Loucy (cell line): ENCODE results near the gene OR10G4.

Source experiments
- H2AFZ ChIP-seq: fragments of 200-600 bp; sonication (generic); 2 replicates; pipeline ENCODE4 v1.6.0; 2016; ENCODE audit warnings: antibody characterized with exemption, mild to moderate bottlenecking, low read length, moderate library complexity
- H3F3A ChIP-seq: fragments of 200-600 bp; 2 replicates; pipeline ENCODE4 v1.6.0; 2016; ENCODE audit warnings: antibody characterized with exemption, low read depth, mild to moderate bottlenecking
- H3K27me3 ChIP-seq: fragments of 200-600 bp; sonication (generic); 2 replicates; pipeline ENCODE4 v1.6.1; 2014; ENCODE audit warnings: low read length, mild to moderate bottlenecking; ENCODE audit not compliant: insufficient read depth, poor library complexity, severe bottlenecking
- H3K36me3 ChIP-seq: fragments of 200-600 bp; sonication (generic); 2 replicates; pipeline ENCODE4 v1.6.1; 2016; ENCODE audit warnings: low read length; ENCODE audit not compliant: insufficient read depth
- H3K4me1 ChIP-seq: fragments of 200-600 bp; sonication (generic); 2 replicates; pipeline ENCODE4 v1.5.1; 2014; ENCODE audit warnings: low read length, mild to moderate bottlenecking; ENCODE audit not compliant: insufficient read depth, poor library complexity, severe bottlenecking
- H3K4me2 ChIP-seq: fragments of 200-600 bp; sonication (generic); 2 replicates; pipeline ENCODE4 v1.6.0; 2014; ENCODE audit warnings: antibody characterized with exemption, low read length, low read depth, mild to moderate bottlenecking; ENCODE audit not compliant: poor library complexity, severe bottlenecking
- H3K4me3 ChIP-seq: fragments of 200-600 bp; sonication (generic); 2 replicates; pipeline ENCODE4 v1.5.1; 2014; ENCODE audit warnings: low read length, mild to moderate bottlenecking, mixed read lengths; ENCODE audit not compliant: poor library complexity, severe bottlenecking
- H3K79me2 ChIP-seq: fragments of 200-600 bp; sonication (generic); 2 replicates; pipeline ENCODE4 v1.6.1; 2014; ENCODE audit warnings: low read length; ENCODE audit not compliant: insufficient read depth
- H3K9ac ChIP-seq: fragments of 200-600 bp; sonication (generic); 2 replicates; pipeline ENCODE4 v1.6.0; 2014; ENCODE audit warnings: mild to moderate bottlenecking, low read depth, low read length, moderate library complexity; ENCODE audit not compliant: poor library complexity, severe bottlenecking
- H3K9me2 ChIP-seq: fragments of 200-600 bp; sonication (generic); replicated peaks from 2 replicates; pipeline ENCODE4 v1.6.1; 2016; ENCODE audit warnings: low read depth, low read length, mixed read lengths
- H3K9me3 ChIP-seq: fragments of 200-600 bp; sonication (generic); 2 replicates; pipeline ENCODE4 v1.6.1; 2014; ENCODE audit warnings: mild to moderate bottlenecking, antibody characterized with exemption, low read length, low read depth; ENCODE audit not compliant: insufficient read depth
- H4K20me1 ChIP-seq: fragments of 200-600 bp; sonication (generic); 2 replicates; pipeline ENCODE4 v1.6.0; 2014; ENCODE audit warnings: antibody characterized with exemption, low read length, mild to moderate bottlenecking; ENCODE audit not compliant: insufficient read depth, poor library complexity, severe bottlenecking
- EZH2phosphoT487 ChIP-seq: fragments of 200-600 bp; IDR thresholded peaks from 2 replicates; pipeline ENCODE4 v1.6.1; 2018; ENCODE audit warnings: antibody characterized with exemption, mild to moderate bottlenecking, moderate library complexity, borderline replicate concordance
- TF ChIP-seq, protein P1 (sequence below): fragments of 200-600 bp; sonication (generic); conservative IDR thresholded peaks from 2 replicates; pipeline ENCODE4 v1.5.1; 2014; ENCODE audit warnings: mild to moderate bottlenecking, antibody characterized with exemption, low read length

The OR10G4 gene

DNA sequence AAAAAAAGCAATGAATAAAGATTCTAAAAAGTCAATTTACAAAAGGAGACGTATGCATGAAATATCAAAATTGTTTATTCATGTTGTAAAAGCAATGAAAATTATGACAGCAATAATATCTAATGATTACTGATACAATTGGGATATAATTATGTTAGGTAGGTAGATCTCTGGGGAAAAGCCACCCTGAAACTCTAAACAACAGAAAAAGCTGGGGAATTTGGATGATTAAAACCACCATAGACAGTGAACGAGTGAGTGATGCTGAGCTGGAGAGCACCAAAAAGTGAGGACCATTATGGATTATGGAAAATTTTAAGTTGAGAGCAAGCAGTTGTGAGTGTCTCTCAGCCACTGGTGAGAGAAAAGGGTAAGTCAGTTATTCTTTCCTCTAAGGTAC lies 13.7 kb downstream of the OR10G4 start, which contains the start of gene OR10G8:
OR10G8 (plus strand) TSS at position 301 of the 400 bp plus-strand sequence. CDS start 2,825 bp downstream, outside the sequence.
- H3K4me2 ChIP-seq = no peak within 1 kb of the TSS
- H2AFZ ChIP-seq = no peak within 1 kb of the TSS
- no peaks in the 10 kb centered on the region for H3K79me2 ChIP-seq
- no peaks in the 10 kb centered on the region for H3K9me3 ChIP-seq
- H3K4me3 ChIP-seq = no peak within 1 kb of the TSS
- no peak within 1 kb of the TSS for H3K9ac ChIP-seq
- no peaks in the 10 kb centered on the region for H3F3A ChIP-seq
- H3K4me1 ChIP-seq = no peaks in the 10 kb centered on the region
- no peaks in the 10 kb centered on the region for H3K27me3 ChIP-seq
- no peaks in the 10 kb centered on the region for H4K20me1 ChIP-seq
- H3K9me2 ChIP-seq = no peaks in the 10 kb centered on the region
- H3K36me3 ChIP-seq = no peaks in the 10 kb centered on the region
- no peak for TF ChIP-seq EZH2phosphoT487
- TF ChIP-seq, protein P1, sequence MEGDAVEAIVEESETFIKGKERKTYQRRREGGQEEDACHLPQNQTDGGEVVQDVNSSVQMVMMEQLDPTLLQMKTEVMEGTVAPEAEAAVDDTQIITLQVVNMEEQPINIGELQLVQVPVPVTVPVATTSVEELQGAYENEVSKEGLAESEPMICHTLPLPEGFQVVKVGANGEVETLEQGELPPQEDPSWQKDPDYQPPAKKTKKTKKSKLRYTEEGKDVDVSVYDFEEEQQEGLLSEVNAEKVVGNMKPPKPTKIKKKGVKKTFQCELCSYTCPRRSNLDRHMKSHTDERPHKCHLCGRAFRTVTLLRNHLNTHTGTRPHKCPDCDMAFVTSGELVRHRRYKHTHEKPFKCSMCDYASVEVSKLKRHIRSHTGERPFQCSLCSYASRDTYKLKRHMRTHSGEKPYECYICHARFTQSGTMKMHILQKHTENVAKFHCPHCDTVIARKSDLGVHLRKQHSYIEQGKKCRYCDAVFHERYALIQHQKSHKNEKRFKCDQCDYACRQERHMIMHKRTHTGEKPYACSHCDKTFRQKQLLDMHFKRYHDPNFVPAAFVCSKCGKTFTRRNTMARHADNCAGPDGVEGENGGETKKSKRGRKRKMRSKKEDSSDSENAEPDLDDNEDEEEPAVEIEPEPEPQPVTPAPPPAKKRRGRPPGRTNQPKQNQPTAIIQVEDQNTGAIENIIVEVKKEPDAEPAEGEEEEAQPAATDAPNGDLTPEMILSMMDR = no peak

DNA sequence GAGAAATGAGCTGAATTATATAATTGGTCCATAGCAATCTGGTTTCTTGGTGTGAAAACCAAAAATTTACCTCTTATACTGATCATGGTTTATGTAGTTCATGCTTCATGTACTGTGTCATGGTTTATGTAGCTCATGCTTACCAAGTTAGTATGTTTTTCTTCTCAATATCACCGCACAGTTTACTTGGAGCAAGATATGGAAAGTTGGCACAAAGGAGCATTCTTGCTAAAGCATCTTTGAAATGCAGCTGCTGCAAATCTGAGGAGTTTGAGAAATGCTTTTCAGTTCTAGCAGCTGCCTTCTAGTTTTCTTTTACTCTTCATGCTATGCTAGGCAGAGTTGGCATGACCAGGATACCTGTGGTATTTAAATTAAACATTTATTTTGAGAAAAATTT lies 23.9 kb downstream of the OR10G4 start:
- no peaks in the 10 kb centered on the region for H3K27me3 ChIP-seq
- no peaks in the 10 kb centered on the region for H3K36me3 ChIP-seq
- H3K9me2 ChIP-seq = no peaks in the 10 kb centered on the region
- H3K9me3 ChIP-seq = no peaks in the 10 kb centered on the region
- no peak overlapping the region for H3K4me2 ChIP-seq
- H3K4me3 ChIP-seq = no peak overlapping the region
- H3K4me1 ChIP-seq = no peaks in the 10 kb centered on the region
- no peak overlapping the region for H2AFZ ChIP-seq
- no peaks in the 10 kb centered on the region for H4K20me1 ChIP-seq
- H3K9ac ChIP-seq = no peak overlapping the region
- no peaks in the 10 kb centered on the region for H3K79me2 ChIP-seq
- H3F3A ChIP-seq = no peaks in the 10 kb centered on the region
- no peak for TF ChIP-seq EZH2phosphoT487
- TF ChIP-seq, protein P1 = no peak

DNA sequence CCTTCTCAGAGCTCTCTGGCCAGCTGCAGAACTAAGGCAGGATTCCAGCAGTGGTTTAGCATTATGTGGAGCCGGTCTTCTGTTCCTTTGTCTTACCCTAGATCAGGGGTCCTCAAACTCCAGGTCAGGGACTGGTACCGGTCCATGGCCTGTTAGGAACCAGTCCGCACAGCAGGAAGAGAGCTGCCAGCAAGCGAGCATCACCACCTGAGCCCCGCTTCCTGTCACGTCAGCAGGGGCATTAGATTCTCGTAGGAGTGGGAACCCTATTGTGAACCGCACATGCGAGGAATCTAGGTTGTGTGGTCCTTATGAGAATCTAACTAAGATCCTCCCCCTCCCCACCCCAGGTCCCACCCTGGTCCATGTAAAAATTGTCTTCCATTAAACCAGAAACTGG lies 26.8 kb downstream of the OR10G4 start:
- Histone ChIP-seq H3K79me2 (no peaks in the 10 kb centered on the region), H3K9me3 (no peaks in the 10 kb centered on the region), H3K4me1 (no peaks in the 10 kb centered on the region), H4K20me1 (no peaks in the 10 kb centered on the region), H3K4me3 (no peak overlapping the region), H3K9ac (no peak overlapping the region), H3K9me2 (no peaks in the 10 kb centered on the region), H3K4me2 (no peak overlapping the region), H2AFZ (no peak overlapping the region), H3F3A (no peaks in the 10 kb centered on the region), H3K27me3 (no peaks in the 10 kb centered on the region), H3K36me3 (no peaks in the 10 kb centered on the region)
- TF ChIP-seq EZH2phosphoT487 = no peak
- TF ChIP-seq, protein P1 = no peak
